GM18517 (cell line): ENCODE measurements around the gene NBPF6.
"Not testable (repeated sequence)": the region's sequence is repeated elsewhere in the genome, so short reads cannot be mapped to it uniquely, and the experiment has no call there.

Experiments
- ATAC-seq: cut with Tn5 transposase; IDR thresholded peaks from one replicate; pipeline ENCODE4 v1.9.1; 2021; ENCODE audit warnings: mild to moderate bottlenecking, moderate library complexity; ENCODE audit not compliant: unreplicated experiment

Gene NBPF6, protein sequence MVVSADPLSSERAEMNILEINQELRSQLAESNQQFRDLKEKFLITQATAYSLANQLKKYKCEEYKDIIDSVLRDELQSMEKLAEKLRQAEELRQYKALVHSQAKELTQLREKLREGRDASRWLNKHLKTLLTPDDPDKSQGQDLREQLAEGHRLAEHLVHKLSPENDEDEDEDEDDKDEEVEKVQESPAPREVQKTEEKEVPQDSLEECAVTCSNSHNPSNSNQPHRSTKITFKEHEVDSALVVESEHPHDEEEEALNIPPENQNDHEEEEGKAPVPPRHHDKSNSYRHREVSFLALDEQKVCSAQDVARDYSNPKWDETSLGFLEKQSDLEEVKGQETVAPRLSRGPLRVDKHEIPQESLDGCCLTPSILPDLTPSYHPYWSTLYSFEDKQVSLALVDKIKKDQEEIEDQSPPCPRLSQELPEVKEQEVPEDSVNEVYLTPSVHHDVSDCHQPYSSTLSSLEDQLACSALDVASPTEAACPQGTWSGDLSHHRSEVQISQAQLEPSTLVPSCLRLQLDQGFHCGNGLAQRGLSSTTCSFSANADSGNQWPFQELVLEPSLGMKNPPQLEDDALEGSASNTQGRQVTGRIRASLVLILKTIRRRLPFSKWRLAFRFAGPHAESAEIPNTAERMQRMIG

GRCh38 chr1:108450043-108450442, at the start of gene NBPF6:
Gene NBPF6, plus strand, starts transcription at chr1:108450343. Its CDS starts 259 bp downstream, at chr1:108450602.
- not testable (repeated sequence) for ATAC-seq

DNA sequence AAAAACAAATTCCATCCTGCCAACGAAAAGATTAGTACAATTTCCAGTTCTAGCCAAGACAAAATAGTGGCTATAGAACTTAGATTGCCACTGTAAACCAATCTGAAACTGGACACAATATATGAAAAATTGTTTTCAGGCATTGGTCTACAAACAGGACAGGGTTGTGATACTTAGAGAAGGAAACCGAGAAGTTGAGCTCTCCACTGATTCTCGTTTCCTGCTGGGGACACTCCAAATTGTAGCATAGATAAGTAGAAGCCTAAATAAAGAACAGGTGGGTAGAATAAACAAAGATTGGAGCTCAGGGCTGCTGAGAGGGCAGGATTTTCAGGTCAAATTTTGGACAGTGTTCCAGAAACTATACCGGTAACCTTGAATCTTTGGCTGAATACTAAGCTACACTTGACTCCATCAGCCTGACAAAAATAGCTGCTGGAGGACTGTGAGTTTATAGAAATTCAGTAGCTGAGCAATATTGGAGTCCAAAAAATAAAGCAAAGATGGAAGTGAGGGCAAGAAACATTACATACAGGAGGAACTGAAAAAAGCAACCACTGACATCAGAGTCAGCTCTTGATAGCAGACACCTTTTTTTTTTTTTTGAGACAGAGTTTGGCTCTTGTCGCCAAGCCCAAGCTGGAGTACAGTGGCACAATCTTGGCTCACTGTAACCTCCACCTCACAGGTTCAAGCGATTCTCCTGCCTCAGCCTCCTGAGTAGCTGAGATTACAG, 38.9 kb upstream of the NBPF6 start:
- not testable (repeated sequence) for ATAC-seq

DNA sequence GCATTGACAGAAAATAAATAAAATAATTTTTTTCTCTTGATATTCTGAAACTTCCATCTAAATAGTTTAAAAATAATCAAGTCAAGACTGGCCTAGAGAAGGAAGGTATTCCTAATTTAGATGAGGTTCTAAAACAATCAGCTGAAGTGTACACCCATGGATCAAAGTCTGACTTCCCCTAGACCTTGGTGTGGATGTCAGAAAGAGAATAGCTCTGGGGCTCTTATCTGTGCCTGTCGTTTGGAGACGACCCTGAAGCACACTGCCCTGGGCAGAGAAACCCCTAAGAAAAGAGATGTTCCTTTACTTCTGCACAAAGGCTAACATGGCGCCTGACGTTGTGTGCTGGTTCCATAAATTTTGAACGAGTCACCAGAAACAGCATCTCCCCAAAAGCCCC, 30.0 kb upstream of the NBPF6 start:
- ATAC-seq: not testable (repeated sequence)

DNA sequence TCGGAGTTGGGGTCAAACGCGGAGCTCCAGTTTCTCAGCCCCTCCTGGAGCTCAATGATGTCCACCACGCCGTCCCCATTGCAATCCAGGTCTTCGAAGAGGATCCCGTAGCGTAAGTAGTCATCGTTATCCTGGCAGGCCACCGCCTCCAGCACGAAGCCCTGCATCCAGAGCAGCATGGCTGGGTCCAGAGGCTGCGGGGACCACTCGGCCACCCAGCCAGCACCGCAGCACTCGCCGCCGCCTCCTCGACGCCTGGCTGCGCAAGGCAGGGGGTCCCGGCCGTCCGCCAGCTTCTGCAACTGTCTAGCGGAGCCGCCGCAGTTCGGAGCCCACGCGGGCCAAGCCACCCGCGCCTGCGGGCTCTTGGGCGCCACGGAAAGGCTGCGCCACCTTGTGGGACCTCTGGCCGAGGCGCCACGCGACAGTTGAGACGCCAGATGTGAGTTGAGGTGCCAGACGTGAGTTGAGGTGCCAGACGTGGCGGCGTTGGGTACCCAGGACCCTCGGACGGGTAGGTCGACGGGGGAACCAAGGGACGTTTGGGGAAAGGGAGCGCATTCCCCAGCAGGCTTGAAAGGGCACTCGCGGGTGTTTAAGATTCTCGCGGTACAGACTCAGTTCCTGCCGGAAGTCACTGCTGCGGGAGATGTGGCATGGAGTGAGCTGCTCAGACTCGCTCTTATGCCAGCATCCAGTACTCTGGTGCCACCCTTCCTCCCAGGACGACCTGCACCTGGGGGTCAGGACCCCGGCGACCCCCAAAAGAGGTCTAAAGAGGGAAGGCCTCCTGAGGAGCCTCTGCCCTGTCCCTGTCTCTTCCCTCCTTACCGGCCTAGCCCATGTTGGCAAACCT, 28.9 kb upstream of the NBPF6 start:
- ATAC-seq: not testable (repeated sequence)

GRCh38 chr1:108426877-108427276, 23.3 kb upstream of the NBPF6 start:
- not testable (repeated sequence) for ATAC-seq

DNA sequence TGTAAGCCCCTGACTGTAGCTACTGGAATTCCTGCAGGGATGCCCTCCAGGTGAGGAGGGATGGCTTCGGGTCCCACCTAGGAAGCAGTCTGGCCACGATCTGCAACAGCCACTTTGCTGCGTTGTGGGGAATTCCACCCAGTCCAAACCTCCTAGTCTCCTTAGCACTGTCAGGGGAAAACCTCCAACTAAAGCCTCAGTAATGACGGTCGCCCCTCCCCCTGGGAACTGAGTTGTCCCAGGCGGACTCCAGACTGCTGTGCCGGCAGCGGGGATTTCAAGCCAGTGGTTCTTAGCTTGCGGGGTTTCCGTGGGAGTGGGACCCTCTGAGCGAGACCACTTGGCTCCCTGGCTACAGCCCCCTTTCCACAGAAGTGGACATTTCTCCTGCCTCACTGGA, 18.1 kb upstream of the NBPF6 start:
- not testable (repeated sequence) for ATAC-seq

GRCh38 chr1:108433404-108433803, 16.7 kb upstream of the NBPF6 start:
- not testable (repeated sequence) for ATAC-seq

- peak; percentile 67 for ATAC-seq
Measured at GRCh38 chr1:108438536-108438935, 11.6 kb upstream of the NBPF6 start.

- not testable (repeated sequence) for ATAC-seq
Measured at GRCh38 chr1:108454521-108454920, 4.4 kb downstream of the NBPF6 start.

GRCh38 chr1:108458661-108459060, 8.5 kb downstream of the NBPF6 start:
- not testable (repeated sequence) for ATAC-seq

DNA sequence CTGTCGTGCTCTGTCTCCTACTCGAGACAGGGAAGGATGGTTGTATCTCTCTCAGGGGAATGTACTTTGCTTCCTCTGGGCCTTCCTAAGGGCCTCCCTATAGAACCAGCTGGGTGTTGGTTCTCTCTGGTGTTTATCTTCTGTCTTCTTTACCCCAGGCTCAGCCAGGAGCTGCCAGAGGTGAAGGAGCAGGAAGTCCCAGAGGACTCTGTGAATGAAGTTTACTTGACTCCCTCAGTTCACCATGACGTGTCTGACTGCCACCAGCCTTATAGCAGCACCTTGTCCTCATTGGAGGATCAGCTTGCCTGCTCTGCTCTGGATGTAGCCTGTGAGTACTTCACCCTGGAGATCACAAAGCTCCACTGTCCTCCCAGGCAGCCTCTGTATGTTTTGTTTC, 11.6 kb downstream of the NBPF6 start:
- ATAC-seq: not testable (repeated sequence)

GRCh38 chr1:108463962-108464361, 13.8 kb downstream of the NBPF6 start:
- ATAC-seq: not testable (repeated sequence)

- ATAC-seq: not testable (repeated sequence)
Measured at GRCh38 chr1:108466166-108466565, 16.0 kb downstream of the NBPF6 start.

- ATAC-seq: not testable (repeated sequence)
Measured at GRCh38 chr1:108467155-108467554, 17.0 kb downstream of the NBPF6 start.

DNA sequence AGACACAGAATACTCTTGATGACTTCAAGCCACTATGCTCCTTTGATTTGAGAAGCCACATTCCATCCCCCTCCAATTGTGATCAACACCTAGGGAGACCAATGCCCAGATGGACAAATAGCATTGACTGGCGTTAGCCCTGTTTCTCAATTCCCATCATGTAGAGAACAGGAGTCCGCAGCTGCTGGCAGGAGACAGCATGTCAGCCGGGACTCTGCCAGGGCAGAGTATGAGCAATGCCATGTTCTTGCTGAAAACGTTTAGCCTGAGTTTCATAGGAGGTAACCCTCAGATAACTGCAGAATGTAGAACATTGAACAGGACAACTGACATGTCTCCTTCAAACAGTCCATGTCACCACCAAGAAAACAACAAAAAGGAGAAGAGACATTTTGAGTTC, 20.6 kb downstream of the NBPF6 start:
- not testable (repeated sequence) for ATAC-seq

DNA sequence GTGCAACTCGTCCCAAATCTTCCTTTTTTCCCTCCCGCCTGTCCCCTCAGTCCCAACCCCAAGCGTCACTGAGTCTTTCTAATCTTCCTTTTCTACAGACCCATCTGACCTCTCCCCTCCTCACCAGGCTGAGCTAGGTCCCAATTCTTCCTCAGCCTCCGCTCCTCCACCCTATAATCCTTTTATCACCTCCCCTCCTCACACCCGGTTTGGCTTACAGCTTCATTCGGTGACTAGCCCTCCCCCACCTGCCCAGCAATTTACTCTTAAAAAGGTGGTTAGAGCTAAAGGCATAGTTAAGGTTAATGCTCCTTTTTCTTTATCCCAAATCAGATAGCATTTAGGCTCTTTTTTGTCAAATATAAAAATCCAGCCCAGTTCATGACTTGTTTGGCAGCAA, 24.4 kb downstream of the NBPF6 start:
- not testable (repeated sequence) for ATAC-seq

DNA sequence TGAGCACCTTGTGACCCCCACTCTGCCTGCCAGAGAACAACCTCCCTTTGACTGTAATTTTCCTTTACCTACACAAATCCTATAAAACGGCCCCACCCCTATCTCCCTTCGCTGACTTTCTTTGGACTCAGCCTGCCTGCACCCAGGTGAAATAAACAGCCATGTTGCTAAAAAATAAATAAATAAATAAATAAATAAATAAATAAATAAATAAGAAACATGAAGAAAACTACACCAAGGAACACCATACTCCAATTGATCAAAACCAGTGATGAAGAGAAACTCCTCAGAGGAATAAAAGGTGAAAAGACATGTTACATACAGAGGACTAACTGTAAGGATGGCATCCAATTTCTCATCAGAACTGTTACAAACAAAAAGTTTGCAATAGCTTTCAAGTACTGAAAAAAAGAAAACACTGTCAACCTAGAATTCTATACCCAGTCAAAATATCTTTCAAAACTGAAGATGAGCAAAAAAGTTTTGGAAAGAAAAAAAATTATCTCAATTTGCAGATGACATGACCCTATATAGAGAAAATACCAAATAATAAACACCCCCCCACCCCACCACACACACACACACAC, 28.4 kb downstream of the NBPF6 start:
- ATAC-seq: no peak

DNA sequence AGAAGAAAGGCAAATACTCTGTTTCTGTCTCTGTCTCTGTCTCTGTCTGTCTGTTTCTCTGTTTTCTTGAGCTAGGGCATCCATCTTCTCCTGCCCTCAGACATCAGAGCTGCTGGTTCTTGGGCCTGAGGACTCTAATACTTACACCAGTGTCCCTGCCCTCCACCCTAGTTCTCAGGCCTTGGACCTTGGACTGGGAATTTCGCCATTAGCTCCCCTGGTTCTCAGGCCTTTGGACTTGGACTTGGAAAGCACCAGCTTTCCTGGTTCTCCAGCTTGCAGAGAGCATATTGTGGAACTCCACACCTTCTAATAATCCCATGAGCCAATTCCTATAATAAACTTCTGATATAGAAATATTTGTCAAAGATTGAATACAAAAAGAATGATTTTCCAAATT, 32.6 kb downstream of the NBPF6 start:
- ATAC-seq: no peak

DNA sequence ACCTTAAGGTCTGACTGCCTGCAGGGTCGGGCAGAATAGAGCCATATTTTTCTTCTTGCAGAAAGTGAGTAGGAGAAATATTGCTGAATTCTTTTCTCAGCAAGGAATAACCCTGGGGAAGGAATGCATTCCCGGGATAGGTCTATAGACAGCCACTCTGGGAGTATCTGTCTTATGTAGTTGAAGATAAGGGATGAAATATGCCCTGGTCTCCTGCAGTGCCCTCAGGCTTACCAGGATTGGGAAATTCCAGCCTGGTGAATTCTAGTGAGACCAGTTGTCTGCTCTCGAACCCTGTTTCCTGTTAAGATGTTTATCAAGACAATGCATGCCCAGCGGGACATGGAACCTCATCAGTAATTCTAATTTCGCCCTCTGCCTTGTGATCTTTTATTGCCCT, 35.8 kb downstream of the NBPF6 start:
- ATAC-seq: not testable (repeated sequence)

GRCh38 chr1:108486707-108487106, 36.6 kb downstream of the NBPF6 start:
- ATAC-seq: not testable (repeated sequence)
